Aortic smooth muscle cell (primary cell): ENCODE measurements around the gene NKRF. TPM values are rescaled to one million over a fixed set of nuclear protein-coding genes. Genes with fewer than 3 reads are reported as not detected.

Experiments used
- total RNA-seq: library from RNA; depleted of rRNA; stranded (reverse); fragments of >200 nt; gene quantifications from 2 replicates; pipeline ENCODE4 v1.2.3, GENCODE V29; 2014

NKRF gene
- 3.8 and 4.3 TPM in 2 replicates for total RNA-seq

GRCh38 chrX:119606280-119607017, at the start of gene NKRF:
Gene NKRF (minus strand): TSS chrX:119606424.

GRCh38 chrX:119574394-119575266, 31.6 kb downstream of the NKRF start, which contains the start of gene UBE2A:
Gene UBE2A (plus strand): TSS chrX:119574563. CDS start chrX:119574712, 149 bp downstream.

GRCh38 chrX:119565107-119565663, 41.0 kb downstream of the NKRF start, which contains the start of gene STEEP1:
Gene STEEP1 (minus strand): TSS chrX:119565409. CDS start chrX:119565355, 54 bp downstream.

Other genes with a start within 250 kb of the NKRF start
- gene SLC25A43, start 207.1 kb downstream of the NKRF start, total RNA-seq, result 9.8 and 10.8 TPM in 2 replicates
- 142 and 156 TPM in 2 replicates for gene SLC25A5, start 138.0 kb downstream of the NKRF start, total RNA-seq
- 37.4 and 41.3 TPM in 2 replicates for gene STEEP1, start 41.0 kb downstream of the NKRF start, total RNA-seq
- gene UBE2A, start 31.9 kb downstream of the NKRF start, total RNA-seq, result 28.5 and 33.4 TPM in 2 replicates
- gene SEPTIN6, start 86.7 kb upstream of the NKRF start, total RNA-seq, result 4.2 TPM in 2 replicates
- 0.13 TPM in 1 of 2 replicates, not detected in the other for gene SOWAHD, start 152.2 kb upstream of the NKRF start, total RNA-seq
- 2,131 and 2,216 TPM in 2 replicates for gene RPL39, start 185.2 kb upstream of the NKRF start, total RNA-seq
- 2.0 and 2.2 TPM in 2 replicates for gene UPF3B, start 246.5 kb upstream of the NKRF start, total RNA-seq